Endothelial cell of umbilical vein (primary cell): Measurements from ENCODE around the gene MS4A8. TPM values are rescaled to one million over a fixed set of nuclear protein-coding genes. Genes with fewer than 3 reads are reported as not detected.

Experiments
- BruUV-seq: library from RNA; stranded (reverse); fragments of 400-500 nt; replicated peaks from 2 replicates; lab custom pipeline; 2021; lab: Mats Ljungman, UMichigan
- CTCF ChIA-PET: fragments of 300-600, 350-600 bp; sonication (Branson Sonifier 250); formaldehyde crosslinking; loops from one replicate; lab custom pipeline; 2021; ENCODE audit warnings: antibody characterized with exemption, inconsistent platforms; lab: Charles Lee
- POLR2A ChIA-PET: fragments of 300-600, 350-600 bp; sonication (Branson Sonifier 250); formaldehyde crosslinking; loops from one replicate; lab custom pipeline; 2021; ENCODE audit warnings: antibody characterized with exemption, inconsistent platforms; lab: Charles Lee
- DNase-seq: peaks from one replicate; pipeline ENCODE4 v3.0.0-alpha.2; 2011; ENCODE audit warnings: low read depth, low spot score
- FAIRE-seq: peaks from 2 replicates; lab custom pipeline; 2011; peaks lifted over from hg19 to GRCh38; lab: Jason Lieb, UNC
- H2AFZ ChIP-seq: 2 replicates; pipeline ENCODE4 v1.6.0; 2012; ENCODE audit warnings: low read depth, low read length, control low read depth, inconsistent platforms
- H3K27ac ChIP-seq: 2 replicates; pipeline ENCODE4 v1.5.1; 2011; ENCODE audit warnings: low read depth, mild to moderate bottlenecking, control low read depth, low read length, moderate library complexity; ENCODE audit not compliant: insufficient read depth
- H3K27me3 ChIP-seq, 2 experiments: 2 replicates each; pipeline versions ENCODE4 v1.6.0 to v1.6.1; 2011; ENCODE audit warnings: low read length in 2 of 2, mixed read lengths in 1 of 2; ENCODE audit not compliant: control insufficient read depth in 2 of 2, insufficient read depth in 2 of 2
- H3K36me3 ChIP-seq, 2 experiments: 2 replicates in 1 of 2; 3 replicates in 1 of 2; pipeline ENCODE4 v1.5.1; 2011; ENCODE audit warnings: low read length in 2 of 2, mild to moderate bottlenecking in 1 of 2, moderate library complexity in 1 of 2; ENCODE audit not compliant: control insufficient read depth in 2 of 2, insufficient read depth in 2 of 2; ENCODE audit errors: extremely low read depth in 1 of 2
- H3K4me1 ChIP-seq: 3 replicates; pipeline ENCODE4 v1.5.1; 2011; ENCODE audit warnings: mild to moderate bottlenecking, low read length; ENCODE audit not compliant: control insufficient read depth, insufficient read depth; ENCODE audit errors: extremely low read depth
- H3K4me2 ChIP-seq: 2 replicates; pipeline ENCODE4 v1.6.1; 2011; ENCODE audit warnings: low read length, control low read depth, mixed read lengths; ENCODE audit not compliant: insufficient read depth
- H3K4me3 ChIP-seq, 3 experiments: fragments of 200-600 bp in 1 of 3; sonication (generic), shearing (Covaris generic) in 1 of 3; replicated peaks in 1 of 3; 2 replicates each; pipeline ENCODE4 v1.5.1; 2011 to 2016; ENCODE audit warnings: control low read depth in 3 of 3, low read length in 3 of 3, mild to moderate bottlenecking in 2 of 3, inconsistent platforms in 1 of 3, low read depth in 1 of 3, moderate library complexity in 1 of 3; ENCODE audit not compliant: insufficient read depth in 1 of 3
- H3K79me2 ChIP-seq: 2 replicates; pipeline ENCODE4 v1.6.0; 2012; ENCODE audit warnings: low read length, inconsistent platforms; ENCODE audit not compliant: control insufficient read depth, insufficient read depth
- H3K9ac ChIP-seq: replicated peaks from 2 replicates; pipeline ENCODE3; 2011; ENCODE audit warnings: low read length, control low read depth; ENCODE audit not compliant: insufficient read depth; ENCODE audit errors: extremely low read depth
- H3K9me1 ChIP-seq: replicated peaks from 3 replicates; pipeline ENCODE4 v1.6.0; 2011; ENCODE audit warnings: mild to moderate bottlenecking, low read length; ENCODE audit not compliant: control insufficient read depth, insufficient read depth; ENCODE audit errors: extremely low read depth
- H3K9me3 ChIP-seq: replicated peaks from 2 replicates; pipeline ENCODE4 v1.5.1; 2012; ENCODE audit warnings: low read length, inconsistent platforms; ENCODE audit not compliant: control insufficient read depth, insufficient read depth
- H4K20me1 ChIP-seq: replicated peaks from 2 replicates; pipeline ENCODE3; 2011; ENCODE audit warnings: mild to moderate bottlenecking, low read length; ENCODE audit not compliant: control insufficient read depth, insufficient read depth; ENCODE audit errors: extremely low read depth
- CTCF ChIP-seq, 2 donors: IDR thresholded peaks; 1 replicate in 1 of 2; 2 replicates in 1 of 2; pipeline ENCODE4 v1.5.1; 2011; ENCODE audit warnings: low read length in 2 of 2, mild to moderate bottlenecking in 2 of 2, moderate library complexity in 2 of 2, control low read depth in 1 of 2, inconsistent platforms in 1 of 2, low read depth in 1 of 2; ENCODE audit not compliant: insufficient read depth in 1 of 2; ENCODE audit errors: extremely low read depth in 1 of 2
- EZH2 ChIP-seq: IDR thresholded peaks from 2 replicates; pipeline ENCODE4 v1.6.1; 2012; ENCODE audit warnings: borderline replicate concordance, low read depth, mild to moderate bottlenecking, moderate library complexity, low read length, inconsistent platforms; ENCODE audit not compliant: severe bottlenecking
- FOS ChIP-seq: IDR thresholded peaks from 2 replicates; pipeline ENCODE4 v1.6.1; 2011; ENCODE audit warnings: mild to moderate bottlenecking, low read length, moderate library complexity, borderline replicate concordance; ENCODE audit not compliant: insufficient read depth
- GATA2 ChIP-seq: IDR thresholded peaks from 2 replicates; pipeline ENCODE4 v1.7.0; 2011; ENCODE audit warnings: low read depth, mild to moderate bottlenecking, moderate library complexity, mixed read lengths, low read length; ENCODE audit not compliant: insufficient read length, insufficient read depth
- JUN ChIP-seq: IDR thresholded peaks from 2 replicates; pipeline ENCODE4 v1.6.1; 2011; ENCODE audit warnings: borderline replicate concordance, low read depth; ENCODE audit not compliant: insufficient read length, insufficient read depth
- MAX ChIP-seq: IDR thresholded peaks from 2 replicates; pipeline ENCODE4 v1.6.1; 2011; ENCODE audit not compliant: insufficient read depth, insufficient read length
- MYC ChIP-seq: IDR thresholded peaks from one replicate; pipeline ENCODE4 v1.6.1; 2011; ENCODE audit warnings: mild to moderate bottlenecking, low read depth, low read length
- POLR2A ChIP-seq: IDR thresholded peaks from 2 replicates; pipeline ENCODE4 v1.6.1; 2012; ENCODE audit warnings: low read depth, mild to moderate bottlenecking, control low read depth, low read length
- POLR2AphosphoS5 ChIP-seq: IDR thresholded peaks from 2 replicates; pipeline ENCODE4 v1.6.1; 2012; ENCODE audit warnings: low read depth, mild to moderate bottlenecking, control low read depth, low read length, moderate library complexity; ENCODE audit not compliant: insufficient read depth
- dilution Hi-C: fragments of 300-500 bp; cut with MboI; formaldehyde crosslinking; loops from one replicate; pipeline ENCODE4 v1.15.0; 2019; ENCODE audit warnings: low sequenced_read_pairs; ENCODE audit not compliant: extremely low pct_ligation_motif_present
- intact Hi-C: fragments of 100-400 bp; cut with micrococcal nuclease; formaldehyde crosslinking; loops from one replicate; pipeline ENCODE4 v1.10.0; 2022
- polyA plus RNA-seq, 4 experiments: library from polyadenylated mRNA; depleted of rRNA in 3 of 4; stranded (reverse) in 3 of 4; unstranded in 1 of 4; fragments of >200 nt; gene quantifications; 2 replicates each; pipeline versions ENCODE4 v1.2.1 to v1.2.3, GENCODE V29; 2011 to 2012; ENCODE audit warnings: missing spikeins in 1 of 4
- total RNA-seq: library from RNA; stranded (reverse); gene quantifications from 2 replicates; pipeline ENCODE4 v1.2.3, GENCODE V29; 2021

The MS4A8 gene
- total and polyA plus RNA-seq, 2 donors (not counting 3 experiments of a cell fraction or from before 2014, with no cell fraction given), result not detected

- intact Hi-C loops, result no loop called here
- FAIRE-seq, result no peak
Observed at GRCh38 chr11:60691661-60692060, 7.8 kb upstream of the MS4A8 start.

More at GRCh38 chr11:60691661-60692060, 7.8 kb upstream of the MS4A8 start:
- Histone ChIP-seq H3K79me2 (no peaks in the 10 kb centered on the region), H3K4me2 (no peak overlapping the region), H3K4me1 (no peaks in the 10 kb centered on the region), H3K4me3 (no peak overlapping the region), H3K27ac (no peak overlapping the region), H3K27me3 (peaks cover 0 to 2% of the 10 kb centered on the region in 2 experiments), H4K20me1 (no peaks in the 10 kb centered on the region), H3K9ac (no peak overlapping the region), H3K9me1 (no peaks in the 10 kb centered on the region), H2AFZ (no peak overlapping the region), H3K9me3 (no peaks in the 10 kb centered on the region), H3K36me3 (no peaks in the 10 kb centered on the region)
- DNase-seq, result no peak
- BruUV-seq, result no TSS peak
- dilution Hi-C loops, result no loop called here
- CTCF ChIA-PET, result no interaction called here
- POLR2A ChIA-PET, result no interaction called here
- no peak for TF ChIP-seq CTCF (IDR thresholded peaks at IDR 0.05; ENCODE audit: extremely low read depth in 1 of 2, insufficient read depth in 1 of 2, low read depth in 1 of 2, low read length in 2 of 2)
- TF ChIP-seq MAX, result no peak
- TF ChIP-seq GATA2, result no peak
- no peak for TF ChIP-seq EZH2
- no peak for TF ChIP-seq MYC
- TF ChIP-seq POLR2AphosphoS5, result no peak
- TF ChIP-seq FOS, result no peak
- no peak for TF ChIP-seq JUN
- no peak for TF ChIP-seq POLR2A
